T-helper 1 cell treated with Interleukin-12 subunit alpha and Interleukin-12 subunit beta and Interleukin-4 antibody, amounts not matched to agents 30 μg/mL and 1 μg/mL, for 36 hours (primary cell): ENCODE results near the gene ZNF420.
"Not testable (repeated sequence)": the region's sequence is repeated elsewhere in the genome, so short reads cannot be mapped to it uniquely, and the experiment has no call there.

Experiments used
- H3K27ac Mint-ChIP-seq: one replicate; pipeline ENCODE4 v1.8.0; 2021; ENCODE audit warnings: mild to moderate bottlenecking, mixed read lengths
- H3K27me3 Mint-ChIP-seq: one replicate; pipeline ENCODE4 v1.8.0; 2021; ENCODE audit warnings: low read depth, mixed read lengths
- H3K36me3 Mint-ChIP-seq: one replicate; pipeline ENCODE4 v1.8.0; 2021; ENCODE audit warnings: low read depth, mixed read lengths
- H3K4me1 Mint-ChIP-seq: one replicate; pipeline ENCODE4 v1.8.0; 2021; ENCODE audit warnings: low read depth, mixed read lengths
- H3K4me3 Mint-ChIP-seq: one replicate; pipeline ENCODE4 v1.8.0; 2021; ENCODE audit warnings: mild to moderate bottlenecking, moderate library complexity, mixed read lengths
- H3K9me3 Mint-ChIP-seq: one replicate; pipeline ENCODE4 v1.8.0; 2021; ENCODE audit warnings: mixed read lengths

The ZNF420 gene

DNA sequence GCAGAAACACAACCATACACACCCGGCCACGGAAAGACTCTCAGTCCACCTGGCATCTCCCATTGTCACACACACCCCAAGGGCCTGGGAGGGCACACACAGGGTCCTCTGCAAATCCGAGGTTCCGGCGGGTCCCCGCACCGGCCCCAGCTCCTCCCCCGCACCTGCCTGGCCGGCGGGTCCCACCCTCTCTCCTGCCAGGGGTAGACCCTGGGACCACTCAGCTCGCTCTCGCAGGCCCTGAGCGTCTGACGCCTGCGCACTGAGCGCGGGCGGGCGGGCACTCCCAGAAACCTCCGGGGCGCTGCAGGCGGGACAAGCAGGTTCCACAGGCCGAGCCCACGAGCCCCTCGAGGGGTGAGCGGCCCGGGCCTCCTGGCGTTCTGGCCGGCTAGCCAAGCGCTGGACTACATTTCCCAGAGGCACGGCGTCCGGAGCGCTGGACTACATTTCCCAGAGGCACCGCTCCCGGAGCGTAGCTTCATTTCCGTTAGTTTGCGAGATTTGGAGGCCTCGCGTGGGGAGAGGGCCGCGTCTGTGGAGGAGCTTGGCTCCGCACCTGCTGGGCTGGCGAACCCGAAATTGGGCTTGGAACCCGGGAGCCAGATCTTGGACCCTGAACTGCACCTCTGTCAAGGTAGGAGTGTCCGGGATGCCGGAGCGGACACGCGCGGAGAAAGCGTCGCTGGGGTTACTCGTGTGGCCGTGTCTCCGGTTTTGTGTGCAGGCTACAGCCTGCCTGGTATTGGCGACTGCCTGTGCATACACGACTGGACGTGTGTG lies at the start of gene ZNF420:
TSS of gene ZNF420 (plus strand) at position 500 of the 783 bp plus-strand sequence. CDS start 10,686 bp downstream, outside the sequence.
- Mint-ChIP-seq H3K9me3 (peaks cover 33% of the 10 kb centered on the region), H3K36me3 (peaks cover 16% of the 10 kb centered on the region), H3K4me3 (peak within 1 kb of the TSS; percentile 90), H3K27me3 (no peaks in the 10 kb centered on the region), H3K27ac (peak within 1 kb of the TSS; percentile 93), H3K4me1 (peaks cover 18% of the 10 kb centered on the region)

DNA sequence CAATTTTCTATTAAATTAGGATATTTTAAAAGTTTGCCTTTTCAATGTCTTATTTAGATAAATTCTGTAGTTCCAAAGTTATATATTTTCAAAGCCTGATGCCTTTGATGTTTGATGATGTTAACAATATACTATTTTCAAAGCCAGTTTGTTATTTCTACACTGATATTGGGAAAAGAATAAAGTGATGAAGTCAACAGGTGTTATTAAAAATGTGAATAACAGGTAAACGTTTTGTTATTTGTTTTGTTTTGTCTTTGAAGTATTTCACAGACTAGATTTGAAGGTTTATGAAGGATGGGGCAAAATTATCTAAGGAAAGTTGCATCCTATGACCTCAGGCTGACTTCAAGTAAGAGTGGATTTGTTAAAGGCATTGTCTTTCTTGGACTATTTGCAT lies 33.1 kb upstream of the ZNF420 start:
- no peak overlapping the region for H3K27ac Mint-ChIP-seq
- H3K36me3 Mint-ChIP-seq, result no peaks in the 10 kb centered on the region
- no peaks in the 10 kb centered on the region for H3K27me3 Mint-ChIP-seq
- no peak overlapping the region for H3K4me3 Mint-ChIP-seq
- peaks cover 60% of the 10 kb centered on the region for H3K9me3 Mint-ChIP-seq
- no peaks in the 10 kb centered on the region for H3K4me1 Mint-ChIP-seq

GRCh38 chr19:37055330-37055729 lies 22.9 kb upstream of the ZNF420 start:
- Mint-ChIP-seq H3K4me3 (no peak overlapping the region), H3K9me3 (peaks cover 69% of the 10 kb centered on the region), H3K27ac (no peak overlapping the region), H3K27me3 (no peaks in the 10 kb centered on the region), H3K4me1 (no peaks in the 10 kb centered on the region), H3K36me3 (peaks cover 4% of the 10 kb centered on the region)

- Mint-ChIP-seq H3K27me3 (no peaks in the 10 kb centered on the region), H3K4me1 (no peaks in the 10 kb centered on the region), H3K27ac (no peak overlapping the region), H3K4me3 (no peak overlapping the region), H3K9me3 (peaks cover 73% of the 10 kb centered on the region), H3K36me3 (peaks cover 4% of the 10 kb centered on the region)
These were observed 21.5 kb upstream of the ZNF420 start for GRCh38 chr19:37056776-37057175.

DNA sequence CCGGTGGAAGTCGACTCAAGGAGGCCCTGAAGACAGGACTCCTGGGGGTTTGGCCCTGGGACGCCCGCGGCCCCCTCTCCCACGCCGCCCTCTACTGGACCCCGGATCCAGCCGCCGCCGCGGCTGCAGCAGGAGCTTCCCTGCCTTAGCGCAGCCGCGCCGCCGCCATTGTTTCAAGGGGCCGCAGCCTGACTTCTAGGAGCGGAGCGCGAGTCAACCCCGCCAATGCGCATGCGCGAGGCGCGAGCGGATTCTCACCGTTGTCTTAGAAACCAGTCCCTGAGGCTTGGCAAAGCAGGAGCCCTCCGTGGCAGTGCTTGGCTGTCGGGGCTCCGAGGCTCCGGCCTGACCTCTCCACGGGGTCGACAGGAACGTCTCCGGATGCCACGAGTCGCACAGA lies 19.1 kb upstream of the ZNF420 start:
- no peak overlapping the region for H3K4me3 Mint-ChIP-seq
- H3K27me3 Mint-ChIP-seq, result no peaks in the 10 kb centered on the region
- H3K27ac Mint-ChIP-seq, result no peak overlapping the region
- no peaks in the 10 kb centered on the region for H3K4me1 Mint-ChIP-seq
- H3K36me3 Mint-ChIP-seq, result peaks cover 4% of the 10 kb centered on the region
- H3K9me3 Mint-ChIP-seq, result peaks cover 80% of the 10 kb centered on the region

DNA sequence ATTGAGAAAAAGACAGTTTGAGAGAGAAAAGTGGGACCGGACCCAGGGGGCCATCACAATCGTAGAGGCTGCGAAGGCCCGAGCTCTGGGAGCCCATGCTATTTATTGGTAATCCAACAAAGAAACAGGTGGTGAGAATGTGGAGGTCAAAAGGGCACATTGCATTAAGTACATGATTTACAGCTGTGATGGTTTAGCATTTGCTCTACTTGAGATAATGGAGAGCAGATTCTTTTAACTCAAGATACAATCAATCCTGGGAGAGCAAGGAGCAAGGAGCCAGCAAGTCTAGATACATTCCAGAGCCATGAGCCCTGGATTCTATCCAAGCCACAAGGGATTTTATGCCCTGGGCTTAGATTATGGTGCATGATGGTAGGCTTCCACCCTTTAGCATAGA lies 13.3 kb upstream of the ZNF420 start:
- not testable (repeated sequence) for H3K27ac Mint-ChIP-seq, H3K4me3 Mint-ChIP-seq
- peaks cover 75% of the 10 kb centered on the region for H3K9me3 Mint-ChIP-seq

DNA sequence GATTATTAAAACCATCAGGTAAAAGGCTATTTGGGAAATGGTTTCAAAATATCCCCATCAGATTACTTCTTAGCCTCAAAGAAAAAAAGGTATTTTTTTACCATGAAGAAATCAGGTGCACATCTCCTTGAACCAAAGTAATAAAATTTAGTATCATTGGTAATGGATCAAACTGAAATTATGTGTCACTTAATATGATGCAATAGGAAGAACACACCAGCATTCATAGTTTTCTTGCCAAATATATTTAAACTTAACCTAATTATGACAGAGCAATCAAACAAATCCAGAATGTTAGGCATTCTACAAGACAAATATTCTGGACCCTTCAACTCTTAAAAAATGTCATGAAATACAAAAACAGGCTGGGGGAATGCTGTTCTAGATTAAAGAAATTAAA lies 4.1 kb upstream of the ZNF420 start:
- Mint-ChIP-seq H3K4me1 (peaks cover 10% of the 10 kb centered on the region), H3K27me3 (no peaks in the 10 kb centered on the region), H3K4me3 (no peak overlapping the region), H3K36me3 (peaks cover 3% of the 10 kb centered on the region), H3K9me3 (peaks cover 34% of the 10 kb centered on the region), H3K27ac (no peak overlapping the region)

More for the DNA sequence above, 13.3 kb upstream of the ZNF420 start:
- not testable (repeated sequence) for H3K27me3 Mint-ChIP-seq, H3K36me3 Mint-ChIP-seq, H3K4me1 Mint-ChIP-seq

GRCh38 chr19:37074819-37075362 lies 3.3 kb upstream of the ZNF420 start:
- no peak overlapping the region for H3K27ac Mint-ChIP-seq
- no peak overlapping the region for H3K4me3 Mint-ChIP-seq
- peaks cover 27% of the 10 kb centered on the region for H3K9me3 Mint-ChIP-seq
- H3K4me1 Mint-ChIP-seq, result peaks cover 16% of the 10 kb centered on the region
- H3K36me3 Mint-ChIP-seq, result peaks cover 3% of the 10 kb centered on the region
- H3K27me3 Mint-ChIP-seq, result no peaks in the 10 kb centered on the region

- H3K27me3 Mint-ChIP-seq, H3K36me3 Mint-ChIP-seq, H3K4me3 Mint-ChIP-seq, H3K27ac Mint-ChIP-seq: not testable (repeated sequence)
- Mint-ChIP-seq H3K4me1 (peaks cover 18% of the 10 kb centered on the region), H3K9me3 (peaks cover 26% of the 10 kb centered on the region)
These were observed 1.7 kb upstream of the ZNF420 start for GRCh38 chr19:37076524-37076923.

- H3K9me3 Mint-ChIP-seq, result peaks cover 28% of the 10 kb centered on the region
- peaks cover 18% of the 10 kb centered on the region for H3K4me1 Mint-ChIP-seq
- peaks cover 14% of the 10 kb centered on the region for H3K36me3 Mint-ChIP-seq
- peak overlapping the region; percentile 93 for H3K27ac Mint-ChIP-seq
- no peaks in the 10 kb centered on the region for H3K27me3 Mint-ChIP-seq
- peak overlapping the region; percentile 90 for H3K4me3 Mint-ChIP-seq
These were observed 716 bp upstream of the ZNF420 start for GRCh38 chr19:37077501-37077933.

GRCh38 chr19:37078717-37079032 lies 442 bp downstream of the ZNF420 start:
- Mint-ChIP-seq H3K4me1 (peaks cover 18% of the 10 kb centered on the region), H3K27ac (peak overlapping the region; percentile 93), H3K4me3 (peak overlapping the region; percentile 90), H3K9me3 (peaks cover 38% of the 10 kb centered on the region), H3K27me3 (no peaks in the 10 kb centered on the region), H3K36me3 (peaks cover 18% of the 10 kb centered on the region)

- Mint-ChIP-seq H3K9me3 (peaks cover 38% of the 10 kb centered on the region), H3K36me3 (peaks cover 18% of the 10 kb centered on the region), H3K27ac (no peak overlapping the region), H3K4me3 (peak overlapping the region; percentile 90), H3K4me1 (peaks cover 18% of the 10 kb centered on the region), H3K27me3 (no peaks in the 10 kb centered on the region)
These were observed 1.0 kb downstream of the ZNF420 start for GRCh38 chr19:37079238-37079637.

DNA sequence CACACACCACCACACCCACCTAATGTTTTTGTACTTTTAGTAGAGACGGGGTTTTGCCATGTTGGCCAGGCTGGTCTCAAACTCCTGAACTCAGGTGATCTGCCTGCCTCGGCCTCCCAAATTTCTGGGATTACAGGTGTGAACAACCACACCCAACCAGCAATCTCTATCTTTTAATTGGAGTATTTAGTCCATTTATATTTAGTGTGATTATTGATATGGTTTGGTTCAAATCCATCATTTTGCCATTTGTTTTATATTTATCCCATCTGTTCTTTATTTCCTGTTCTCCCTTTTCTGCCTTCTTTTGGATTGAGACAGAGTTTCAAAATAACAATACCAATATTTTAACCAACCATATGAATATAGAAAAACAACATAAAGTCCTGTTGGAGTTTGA lies 4.1 kb downstream of the ZNF420 start:
- Mint-ChIP-seq H3K27ac (no peak overlapping the region), H3K36me3 (peaks cover 27% of the 10 kb centered on the region), H3K4me1 (peaks cover 18% of the 10 kb centered on the region)

DNA sequence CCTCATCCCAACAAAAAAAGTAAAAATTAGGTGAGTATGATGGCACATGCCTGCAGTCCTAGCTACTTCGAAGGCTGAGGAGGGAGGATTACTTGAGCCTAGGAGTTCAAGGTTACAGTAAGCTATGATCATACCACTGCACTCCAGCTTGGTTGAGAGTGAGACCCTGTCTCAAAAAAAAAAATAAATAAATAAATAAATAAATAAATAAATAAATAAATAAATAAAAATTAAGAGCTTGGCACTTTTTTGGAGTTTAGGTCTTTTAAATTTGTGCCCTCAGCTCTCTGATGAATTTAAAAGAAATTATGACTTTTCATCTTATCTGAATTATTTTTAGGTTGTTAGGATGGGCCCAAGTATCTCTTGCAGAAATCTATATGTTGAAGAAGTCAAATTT lies 8.9 kb downstream of the ZNF420 start:
- H3K27ac Mint-ChIP-seq, result no peak overlapping the region
- H3K36me3 Mint-ChIP-seq, result peaks cover 51% of the 10 kb centered on the region
- no peaks in the 10 kb centered on the region for H3K4me1 Mint-ChIP-seq
- H3K4me3 Mint-ChIP-seq, result no peak overlapping the region
- H3K27me3 Mint-ChIP-seq, result no peaks in the 10 kb centered on the region
- peaks cover 72% of the 10 kb centered on the region for H3K9me3 Mint-ChIP-seq

More for the DNA sequence above, 4.1 kb downstream of the ZNF420 start:
- H3K27me3 Mint-ChIP-seq, result no peaks in the 10 kb centered on the region
- H3K4me3 Mint-ChIP-seq, result no peak overlapping the region
- peaks cover 57% of the 10 kb centered on the region for H3K9me3 Mint-ChIP-seq

GRCh38 chr19:37095859-37096258 lies 17.6 kb downstream of the ZNF420 start:
- Mint-ChIP-seq H3K4me3 (no peak overlapping the region), H3K4me1 (no peaks in the 10 kb centered on the region), H3K36me3 (peaks cover 68% of the 10 kb centered on the region), H3K9me3 (peaks cover 67% of the 10 kb centered on the region), H3K27me3 (no peaks in the 10 kb centered on the region), H3K27ac (no peak overlapping the region)
